ENCODE measurements around the gene ITPKC.

The ITPKC gene

GRCh38 chr19:40690050-40690692 is 26.7 kb upstream of the ITPKC start, which contains the start of gene NUMBL:
TSS of gene NUMBL (minus strand) at chr19:40690651. CDS start at chr19:40690483, 168 bp downstream.
- DNase-seq (ENCODE audit: low spot score) = no peak

- DNase-seq (ENCODE audit: low spot score) = peak; percentile 96
Measured at GRCh38 chr19:40690693-40691420, 26.1 kb upstream of the ITPKC start.

GRCh38 chr19:40691421-40692211 is 25.3 kb upstream of the ITPKC start:
- DNase-seq (ENCODE audit: low spot score) = no peak

GRCh38 chr19:40692212-40692551 is 24.7 kb upstream of the ITPKC start:
- no peak for DNase-seq (ENCODE audit: low spot score)

- no peak for DNase-seq (ENCODE audit: low spot score)
Measured at GRCh38 chr19:40693150-40693788, 23.6 kb upstream of the ITPKC start.

GRCh38 chr19:40693896-40694295 is 23.0 kb upstream of the ITPKC start:
- no peak for DNase-seq (ENCODE audit: low spot score)

- DNase-seq (ENCODE audit: low spot score) = no peak
Measured at GRCh38 chr19:40695881-40696280, 21.0 kb upstream of the ITPKC start.

- no peak for DNase-seq (ENCODE audit: low spot score)
Measured at GRCh38 chr19:40697007-40697406, 19.9 kb upstream of the ITPKC start.

- no peak for DNase-seq (ENCODE audit: low spot score)
Measured at GRCh38 chr19:40700083-40700482, 16.8 kb upstream of the ITPKC start.

GRCh38 chr19:40701758-40702157 is 15.2 kb upstream of the ITPKC start:
- DNase-seq (ENCODE audit: low spot score) = no peak

- no peak for DNase-seq (ENCODE audit: low spot score)
Measured at GRCh38 chr19:40702337-40703012, 14.4 kb upstream of the ITPKC start.

- no peak for DNase-seq (ENCODE audit: low spot score)
Measured at GRCh38 chr19:40703029-40703755, 13.7 kb upstream of the ITPKC start.

GRCh38 chr19:40704491-40705361 is 12.2 kb upstream of the ITPKC start:
- no peak for DNase-seq (ENCODE audit: low spot score)

GRCh38 chr19:40705362-40705651 is 11.6 kb upstream of the ITPKC start:
- DNase-seq (ENCODE audit: low spot score) = no peak

GRCh38 chr19:40705950-40706619 is 10.8 kb upstream of the ITPKC start:
- no peak for DNase-seq (ENCODE audit: low spot score)

- DNase-seq (ENCODE audit: low spot score) = no peak
Measured at GRCh38 chr19:40707615-40708014, 9.3 kb upstream of the ITPKC start.

GRCh38 chr19:40709817-40710216 is 7.1 kb upstream of the ITPKC start:
- no peak for DNase-seq (ENCODE audit: low spot score)

GRCh38 chr19:40713939-40714338 is 3.0 kb upstream of the ITPKC start:
- DNase-seq (ENCODE audit: low spot score) = no peak

GRCh38 chr19:40714441-40715299 is 2.2 kb upstream of the ITPKC start:
- peak; percentile 96 for DNase-seq (ENCODE audit: low spot score)

All from left forelimb (tissue), 1 donor.